AG04450 (cell line): Measurements from ENCODE around the gene FEV. TPM values are rescaled to one million over a fixed set of nuclear protein-coding genes. Genes with fewer than 3 reads are reported as not detected.

ENCODE experiments used
- CTCF ChIA-PET: fragments of 300-600, 350-600 bp; formaldehyde crosslinking; extraction: SDS; loops from one replicate; lab custom pipeline; 2022; ENCODE audit warnings: antibody characterized with exemption, inconsistent platforms; lab: Charles Lee
- POLR2A ChIA-PET: fragments of 350-600 bp; formaldehyde crosslinking; extraction: SDS; loops from one replicate; lab custom pipeline; 2021; ENCODE audit warnings: antibody characterized with exemption, inconsistent platforms; lab: Yijun Ruan, JAX
- DNase-seq: peaks from one replicate; pipeline ENCODE4 v3.0.0-alpha.2; 2011; ENCODE audit warnings: low read depth, low spot score
- H3K27ac ChIP-seq: one replicate; pipeline ENCODE4 v1.5.1; 2012; ENCODE audit warnings: low read depth, low read length, control low read depth
- H3K27me3 ChIP-seq: one replicate; pipeline ENCODE4 v1.6.0; 2012; ENCODE audit warnings: low read length; ENCODE audit not compliant: control insufficient read depth, insufficient read depth
- H3K4me3 ChIP-seq: 2 replicates; pipeline ENCODE4 v1.5.1; 2011; ENCODE audit warnings: mild to moderate bottlenecking, low read depth, low read length, control low read depth
- H3K9me3 ChIP-seq: 2 replicates; pipeline ENCODE4 v1.5.1; 2012; ENCODE audit warnings: low read length; ENCODE audit not compliant: control insufficient read depth, insufficient read depth
- polyA plus RNA-seq: library from polyadenylated mRNA; depleted of rRNA; stranded (reverse); fragments of >200 nt; gene quantifications from 2 replicates; pipeline ENCODE4 v1.2.3, GENCODE V29; 2011
- TF ChIP-seq, protein P1 (sequence below): IDR thresholded peaks from 2 replicates; pipeline ENCODE4 v1.5.1; 2011; ENCODE audit warnings: low read depth, low read length, control low read depth, inconsistent platforms

The FEV gene
- polyA plus RNA-seq, 1 experiment: not detected

DNA sequence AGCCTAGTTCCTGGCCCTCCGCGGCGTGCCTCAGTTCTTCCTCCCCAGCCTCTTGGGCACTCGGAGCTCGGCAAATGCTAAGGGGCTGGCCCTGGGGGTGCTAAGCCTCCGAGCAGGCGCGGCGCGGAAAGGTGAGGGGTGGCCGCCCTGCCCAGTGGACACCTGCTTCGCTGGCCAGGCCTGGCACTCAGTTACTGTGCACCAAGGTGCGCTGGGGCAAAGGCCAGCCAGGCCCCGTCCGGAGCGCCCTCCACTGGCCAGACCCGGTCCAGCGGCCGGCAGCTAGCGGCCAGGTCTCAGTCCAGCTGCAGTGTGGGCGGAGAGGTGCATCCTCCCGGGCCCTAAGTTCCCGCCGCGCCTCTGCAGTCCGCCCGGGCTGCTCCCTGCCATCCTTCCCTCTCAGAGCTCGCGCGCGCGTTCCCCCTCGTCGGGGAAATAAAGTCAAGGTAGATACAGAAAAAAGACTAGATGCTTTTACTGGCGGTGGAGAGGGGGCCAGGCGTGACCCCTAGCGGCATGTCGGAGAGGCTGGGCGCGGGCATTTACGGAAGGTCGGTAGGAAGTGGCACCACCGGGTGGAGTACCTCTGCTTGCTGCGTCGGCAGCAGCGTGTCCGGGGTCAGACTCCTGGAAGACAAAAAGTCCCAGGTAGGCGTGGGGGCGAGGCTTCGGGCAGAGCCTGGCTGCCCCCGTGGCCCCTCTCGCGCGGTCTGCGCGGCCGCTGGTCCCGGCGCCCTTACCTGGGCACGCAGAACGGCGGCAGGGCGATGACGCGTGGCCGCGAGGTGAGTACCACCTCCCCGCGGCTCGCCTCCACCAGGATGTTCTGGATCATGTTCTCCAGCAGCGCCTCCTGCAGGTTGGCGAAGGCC, 17.6 kb upstream of the FEV start:
- no peaks in the 10 kb centered on the region; the same call in 1 of the 2 replicates for H3K9me3 ChIP-seq
- TF ChIP-seq, protein P1, sequence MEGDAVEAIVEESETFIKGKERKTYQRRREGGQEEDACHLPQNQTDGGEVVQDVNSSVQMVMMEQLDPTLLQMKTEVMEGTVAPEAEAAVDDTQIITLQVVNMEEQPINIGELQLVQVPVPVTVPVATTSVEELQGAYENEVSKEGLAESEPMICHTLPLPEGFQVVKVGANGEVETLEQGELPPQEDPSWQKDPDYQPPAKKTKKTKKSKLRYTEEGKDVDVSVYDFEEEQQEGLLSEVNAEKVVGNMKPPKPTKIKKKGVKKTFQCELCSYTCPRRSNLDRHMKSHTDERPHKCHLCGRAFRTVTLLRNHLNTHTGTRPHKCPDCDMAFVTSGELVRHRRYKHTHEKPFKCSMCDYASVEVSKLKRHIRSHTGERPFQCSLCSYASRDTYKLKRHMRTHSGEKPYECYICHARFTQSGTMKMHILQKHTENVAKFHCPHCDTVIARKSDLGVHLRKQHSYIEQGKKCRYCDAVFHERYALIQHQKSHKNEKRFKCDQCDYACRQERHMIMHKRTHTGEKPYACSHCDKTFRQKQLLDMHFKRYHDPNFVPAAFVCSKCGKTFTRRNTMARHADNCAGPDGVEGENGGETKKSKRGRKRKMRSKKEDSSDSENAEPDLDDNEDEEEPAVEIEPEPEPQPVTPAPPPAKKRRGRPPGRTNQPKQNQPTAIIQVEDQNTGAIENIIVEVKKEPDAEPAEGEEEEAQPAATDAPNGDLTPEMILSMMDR: peak; percentile 31; the same call in 1 of the 2 replicates
- no peak for DNase-seq
- no peak overlapping the region for H3K27ac ChIP-seq
- CTCF ChIA-PET: interaction anchor here (0.6 to 1.2 kb wide), 2 partner anchors 126 to 141 kb away, joined by 3 read pairs; no protein-coding TSS in a partner anchor
- H3K4me3 ChIP-seq: no peak overlapping the region
- POLR2A ChIA-PET: no interaction called here
- peaks cover 71% of the 10 kb centered on the region for H3K27me3 ChIP-seq

DNA sequence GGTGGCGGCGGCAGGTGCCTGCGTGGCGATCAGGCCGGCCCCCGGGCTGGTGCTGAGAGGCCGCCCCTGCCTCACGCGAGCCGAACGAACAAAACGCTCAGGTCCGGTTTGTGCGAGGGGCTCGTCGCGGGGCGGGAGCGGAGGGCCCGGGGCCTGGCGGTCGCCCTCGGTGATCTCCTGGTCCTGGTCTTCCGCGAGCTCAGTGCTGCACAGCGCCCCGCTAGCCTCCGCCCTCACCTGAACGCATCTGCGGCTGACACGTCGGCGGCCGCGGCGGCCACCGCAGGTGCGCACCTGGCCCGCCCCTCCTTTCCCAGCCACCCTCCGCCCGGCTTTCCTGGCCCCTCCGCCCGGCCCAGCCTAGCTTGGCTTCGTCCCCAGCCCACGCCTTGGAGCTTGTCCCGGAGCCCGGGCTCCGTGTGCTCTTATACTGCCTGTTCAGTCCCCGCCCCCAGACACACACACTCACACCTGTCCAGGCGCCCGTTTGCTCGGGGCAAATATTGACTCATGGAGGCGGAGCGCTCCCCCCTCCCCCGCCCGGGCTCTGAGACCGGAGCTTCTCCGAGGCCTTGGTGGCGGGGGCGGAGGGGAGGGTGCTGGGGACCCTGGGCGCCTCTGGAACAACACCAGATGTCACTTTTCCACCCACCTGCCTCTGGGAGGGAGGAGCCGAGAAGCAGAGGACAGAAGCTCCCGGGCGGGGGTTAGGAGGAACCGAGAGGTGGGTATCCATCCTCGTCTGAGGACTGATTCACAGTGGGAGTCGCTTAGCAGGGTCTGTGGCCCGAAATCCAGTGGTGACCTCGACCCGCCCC, 16.8 kb upstream of the FEV start:
- Histone ChIP-seq H3K27ac (no peak overlapping the region), H3K27me3 (peaks cover 75% of the 10 kb centered on the region), H3K4me3 (no peak overlapping the region), H3K9me3 (no peaks in the 10 kb centered on the region; the same call in 1 of the 2 replicates)
- DNase-seq: no peak
- CTCF ChIA-PET: interaction anchor here (0.6 to 1.2 kb wide), 3 partner anchors 120 to 142 kb away, joined by 3 read pairs; no protein-coding TSS in a partner anchor
- TF ChIP-seq, protein P1: no peak
- POLR2A ChIA-PET: no interaction called here

DNA sequence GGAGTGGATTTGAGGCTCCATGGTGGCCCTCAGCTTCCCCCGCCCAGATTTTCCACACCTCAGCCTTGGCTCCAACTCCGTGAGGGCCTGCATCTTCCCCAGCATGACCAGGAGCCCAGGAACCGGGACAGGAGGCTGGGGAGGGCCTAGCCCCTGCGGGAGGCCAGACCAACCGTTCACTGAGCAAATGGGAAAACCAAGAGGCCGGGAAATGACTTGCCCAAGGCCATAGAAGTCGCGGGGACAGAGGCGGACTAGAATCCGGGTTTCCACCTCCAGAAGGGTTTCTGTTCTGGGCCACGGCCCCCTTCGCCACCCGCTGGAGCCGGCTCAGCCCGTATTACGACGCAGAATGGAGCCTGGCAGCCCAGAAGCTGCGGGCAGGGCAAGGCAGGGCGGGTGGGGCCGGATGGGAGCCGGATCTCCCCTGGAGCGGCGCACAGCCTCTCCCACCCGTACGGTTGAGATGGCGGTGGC, 16.2 kb upstream of the FEV start:
- peaks cover 77% of the 10 kb centered on the region for H3K27me3 ChIP-seq
- H3K27ac ChIP-seq: no peak overlapping the region
- POLR2A ChIA-PET: no interaction called here
- no peak overlapping the region for H3K4me3 ChIP-seq
- H3K9me3 ChIP-seq: no peaks in the 10 kb centered on the region; the same call in 1 of the 2 replicates
- TF ChIP-seq, protein P1: no peak
- DNase-seq: no peak
- CTCF ChIA-PET: interaction anchor here (0.6 to 1.2 kb wide), 2 partner anchors 121 to 124 kb away, joined by 3 read pairs; no protein-coding TSS in a partner anchor

DNA sequence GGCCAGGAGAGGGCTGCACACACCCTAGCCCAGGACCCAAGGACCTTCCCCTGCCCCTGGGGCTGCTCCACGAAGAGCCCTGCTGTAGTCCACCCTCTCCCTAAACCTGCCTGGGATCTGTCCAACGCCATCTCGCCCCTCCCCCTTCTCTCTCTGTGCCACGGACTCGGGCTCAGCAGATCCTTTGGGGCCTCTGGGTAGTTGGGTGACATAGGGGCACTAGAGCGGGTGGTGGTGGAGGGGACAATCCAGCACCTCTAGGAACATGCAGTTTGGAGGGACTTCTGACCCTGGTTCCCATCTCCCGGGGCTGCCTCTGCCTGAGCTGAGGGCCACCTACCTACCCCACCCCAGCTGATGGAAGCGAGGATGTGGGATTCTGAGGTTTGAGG, 15.6 kb upstream of the FEV start:
- ChIA-PET POLR2A (no interaction called here), CTCF (no interaction called here)
- Histone ChIP-seq H3K9me3 (no peaks in the 10 kb centered on the region; the same call in 1 of the 2 replicates), H3K4me3 (no peak overlapping the region), H3K27ac (no peak overlapping the region), H3K27me3 (peaks cover 76% of the 10 kb centered on the region)
- no peak for DNase-seq
- TF ChIP-seq, protein P1: no peak
